ENCODE measurements around the gene SPATA2. TPM values are rescaled to one million over a fixed set of nuclear protein-coding genes. Genes with fewer than 3 reads are reported as not detected.

SPATA2 gene
- total RNA-seq, 1 donor from 2014 or later, result 8.4 TPM

GRCh38 chr20:49955167-49955566 is 39.8 kb upstream of the SPATA2 start:
- H3K36me3 Mint-ChIP-seq (ENCODE audit: low read depth, unreplicated experiment), result peaks cover 39% of the 10 kb centered on the region
- peaks cover 2% of the 10 kb centered on the region for H3K27me3 Mint-ChIP-seq (ENCODE audit: unreplicated experiment)
- no peak overlapping the region for H3K4me3 Mint-ChIP-seq (ENCODE audit: unreplicated experiment)
- no peak for DNase-seq (ENCODE audit: low spot score)
- no peak overlapping the region for H3K27ac Mint-ChIP-seq (ENCODE audit: unreplicated experiment)
- no peak for TF ChIP-seq CTCF (IDR thresholded peaks at IDR 0.05; ENCODE audit: unreplicated experiment)
- H3K9me3 Mint-ChIP-seq (ENCODE audit: unreplicated experiment), result no peaks in the 10 kb centered on the region
- no peaks in the 10 kb centered on the region for H3K4me1 Mint-ChIP-seq (ENCODE audit: unreplicated experiment)

- Mint-ChIP-seq H3K27ac (ENCODE audit: unreplicated experiment) (peak overlapping the region; percentile 66), H3K4me1 (ENCODE audit: unreplicated experiment) (no peaks in the 10 kb centered on the region), H3K4me3 (ENCODE audit: unreplicated experiment) (no peak overlapping the region), H3K36me3 (ENCODE audit: low read depth, unreplicated experiment) (peaks cover 43% of the 10 kb centered on the region), H3K9me3 (ENCODE audit: unreplicated experiment) (no peaks in the 10 kb centered on the region), H3K27me3 (ENCODE audit: unreplicated experiment) (peaks cover 3% of the 10 kb centered on the region)
- no peak for TF ChIP-seq CTCF (IDR thresholded peaks at IDR 0.05; ENCODE audit: unreplicated experiment)
- no peak for DNase-seq (ENCODE audit: low spot score)
These were observed 35.8 kb upstream of the SPATA2 start for GRCh38 chr20:49951151-49951550.

- Mint-ChIP-seq H3K4me3 (ENCODE audit: unreplicated experiment) (peak overlapping the region; percentile 27), H3K36me3 (ENCODE audit: low read depth, unreplicated experiment) (peaks cover 36% of the 10 kb centered on the region), H3K9me3 (ENCODE audit: unreplicated experiment) (no peaks in the 10 kb centered on the region), H3K4me1 (ENCODE audit: unreplicated experiment) (no peaks in the 10 kb centered on the region), H3K27me3 (ENCODE audit: unreplicated experiment) (peaks cover 1% of the 10 kb centered on the region), H3K27ac (ENCODE audit: unreplicated experiment) (no peak overlapping the region)
- no peak for DNase-seq (ENCODE audit: low spot score)
- no peak for TF ChIP-seq CTCF (IDR thresholded peaks at IDR 0.05; ENCODE audit: unreplicated experiment)
These were observed 33.6 kb upstream of the SPATA2 start for GRCh38 chr20:49948809-49949507.

GRCh38 chr20:49948178-49948577 is 32.8 kb upstream of the SPATA2 start:
- Mint-ChIP-seq H3K4me3 (ENCODE audit: unreplicated experiment) (peak overlapping the region; percentile 16), H3K27ac (ENCODE audit: unreplicated experiment) (no peak overlapping the region), H3K27me3 (ENCODE audit: unreplicated experiment) (peaks cover 1% of the 10 kb centered on the region), H3K9me3 (ENCODE audit: unreplicated experiment) (no peaks in the 10 kb centered on the region), H3K4me1 (ENCODE audit: unreplicated experiment) (no peaks in the 10 kb centered on the region), H3K36me3 (ENCODE audit: low read depth, unreplicated experiment) (peaks cover 36% of the 10 kb centered on the region)
- TF ChIP-seq CTCF (IDR thresholded peaks at IDR 0.05; ENCODE audit: unreplicated experiment), result no peak
- DNase-seq (ENCODE audit: low spot score), result no peak

GRCh38 chr20:49945701-49946477 is 30.6 kb upstream of the SPATA2 start:
- Mint-ChIP-seq H3K9me3 (ENCODE audit: unreplicated experiment) (no peaks in the 10 kb centered on the region), H3K4me3 (ENCODE audit: unreplicated experiment) (no peak overlapping the region), H3K36me3 (ENCODE audit: low read depth, unreplicated experiment) (peaks cover 31% of the 10 kb centered on the region), H3K27me3 (ENCODE audit: unreplicated experiment) (peaks cover 1% of the 10 kb centered on the region), H3K27ac (ENCODE audit: unreplicated experiment) (no peak overlapping the region), H3K4me1 (ENCODE audit: unreplicated experiment) (no peaks in the 10 kb centered on the region)
- TF ChIP-seq CTCF (IDR thresholded peaks at IDR 0.05; ENCODE audit: unreplicated experiment), result no peak
- no peak for DNase-seq (ENCODE audit: low spot score)
